ENCODE data around the gene SEZ6L. TPM values are rescaled to one million over a fixed set of nuclear protein-coding genes. Genes with fewer than 3 reads are reported as not detected.

SEZ6L gene
- polyA plus RNA-seq, 1 donor from 2014 or later: 31.9 TPM

DNA sequence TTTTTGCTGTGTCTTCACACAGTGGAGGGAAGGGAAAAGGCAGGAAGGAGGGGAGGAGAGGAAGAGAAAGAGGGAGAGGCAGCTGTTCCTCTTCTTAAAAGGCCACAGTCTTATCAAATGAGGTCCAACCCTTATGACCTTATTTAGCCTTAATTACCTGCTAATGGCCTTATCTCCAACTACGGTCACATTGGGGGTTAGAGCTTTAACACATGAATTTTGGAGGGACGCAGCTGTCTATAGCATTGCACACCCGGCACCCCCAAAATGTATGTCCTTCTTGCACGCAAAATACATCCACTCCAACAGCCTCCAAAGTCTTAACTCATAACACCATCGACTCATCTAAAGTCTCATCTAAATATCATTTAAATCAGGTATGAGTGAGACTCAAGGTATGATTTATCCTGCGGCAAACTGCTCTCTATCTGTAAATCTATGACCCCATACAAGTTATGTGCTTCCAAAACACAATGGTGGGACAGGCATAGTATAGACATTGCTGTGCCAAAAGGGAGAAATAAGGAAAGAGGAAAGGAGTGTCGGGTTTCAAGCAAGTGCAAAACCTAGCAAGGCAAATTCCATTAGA lies 214.8 kb downstream of the SEZ6L start:
- no peaks in the 10 kb centered on the region for H3K9me2 ChIP-seq (ENCODE audit: insufficient read depth, low read length)

DNA sequence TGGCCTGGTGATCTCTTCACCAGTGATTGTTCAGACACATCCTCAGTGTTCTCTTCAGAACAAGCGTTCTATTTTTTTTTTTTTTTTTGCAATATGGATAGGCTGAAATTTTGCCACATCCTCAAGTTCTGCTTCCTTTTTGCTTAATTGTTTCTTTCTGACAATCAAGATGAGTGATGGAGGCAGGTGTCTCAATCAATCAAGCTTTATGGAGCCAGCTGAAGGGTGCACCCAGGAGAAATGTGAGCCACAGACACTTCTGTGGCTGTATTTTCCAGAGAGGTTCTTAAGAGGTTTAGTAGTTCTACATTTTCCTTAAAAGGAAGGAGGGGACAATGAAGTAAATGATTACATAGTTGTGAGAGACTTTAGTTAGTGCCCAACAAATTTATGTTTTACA lies 215.9 kb downstream of the SEZ6L start:
- Histone ChIP-seq H3K9ac (ENCODE audit: low read length) (peak overlapping the region; percentile 18), H3K4me3 (ENCODE audit: low read length) (no peak overlapping the region), H4K20me1 (ENCODE audit: insufficient read depth) (no peaks in the 10 kb centered on the region), H3K9me2 (ENCODE audit: insufficient read depth, low read length) (no peaks in the 10 kb centered on the region), H3F3A (ENCODE audit: insufficient read depth, low read length, poor library complexity, severe bottlenecking) (no peaks in the 10 kb centered on the region), H3K4me2 (ENCODE audit: low read length) (no peak overlapping the region), H3K79me2 (replicated peaks; ENCODE audit: insufficient read depth, low read length) (no peaks in the 10 kb centered on the region), H3K36me3 (ENCODE audit: insufficient read depth, low read length) (no peaks in the 10 kb centered on the region), H3K27ac (ENCODE audit: low read length) (peak overlapping the region; percentile 77), H3K9me3 (ENCODE audit: low read length) (no peaks in the 10 kb centered on the region), H3K27me3 (ENCODE audit: insufficient read depth, low read depth, low read length) (no peaks in the 10 kb centered on the region), H2AFZ (ENCODE audit: low read depth, low read length) (no peak overlapping the region)
- TF ChIP-seq EZH2 (IDR thresholded peaks at IDR 0.05; ENCODE audit: borderline replicate concordance, insufficient read depth, low read length, poor library complexity, severe bottlenecking) (no peak), EP300 (conservative IDR thresholded peaks at IDR 0.05; ENCODE audit: poor library complexity, severe bottlenecking) (peak; percentile 70)

More for the DNA sequence above, 214.8 kb downstream of the SEZ6L start:
- Histone ChIP-seq H3K4me2 (ENCODE audit: low read length) (no peak overlapping the region), H2AFZ (ENCODE audit: low read depth, low read length) (no peak overlapping the region), H3K27ac (ENCODE audit: low read length) (peak overlapping the region; percentile 77), H3K9ac (ENCODE audit: low read length) (no peak overlapping the region), H3K36me3 (ENCODE audit: insufficient read depth, low read length) (peaks cover 9% of the 10 kb centered on the region), H3K27me3 (ENCODE audit: insufficient read depth, low read depth, low read length) (no peaks in the 10 kb centered on the region), H3K9me3 (ENCODE audit: low read length) (no peaks in the 10 kb centered on the region), H3K79me2 (replicated peaks; ENCODE audit: insufficient read depth, low read length) (no peaks in the 10 kb centered on the region), H3F3A (ENCODE audit: insufficient read depth, low read length, poor library complexity, severe bottlenecking) (no peaks in the 10 kb centered on the region), H4K20me1 (ENCODE audit: insufficient read depth) (no peaks in the 10 kb centered on the region), H3K4me3 (ENCODE audit: low read length) (no peak overlapping the region)
- TF ChIP-seq TAF1 (IDR thresholded peaks at IDR 0.05; ENCODE audit: low read depth): no peak
- TF ChIP-seq, protein P1, sequence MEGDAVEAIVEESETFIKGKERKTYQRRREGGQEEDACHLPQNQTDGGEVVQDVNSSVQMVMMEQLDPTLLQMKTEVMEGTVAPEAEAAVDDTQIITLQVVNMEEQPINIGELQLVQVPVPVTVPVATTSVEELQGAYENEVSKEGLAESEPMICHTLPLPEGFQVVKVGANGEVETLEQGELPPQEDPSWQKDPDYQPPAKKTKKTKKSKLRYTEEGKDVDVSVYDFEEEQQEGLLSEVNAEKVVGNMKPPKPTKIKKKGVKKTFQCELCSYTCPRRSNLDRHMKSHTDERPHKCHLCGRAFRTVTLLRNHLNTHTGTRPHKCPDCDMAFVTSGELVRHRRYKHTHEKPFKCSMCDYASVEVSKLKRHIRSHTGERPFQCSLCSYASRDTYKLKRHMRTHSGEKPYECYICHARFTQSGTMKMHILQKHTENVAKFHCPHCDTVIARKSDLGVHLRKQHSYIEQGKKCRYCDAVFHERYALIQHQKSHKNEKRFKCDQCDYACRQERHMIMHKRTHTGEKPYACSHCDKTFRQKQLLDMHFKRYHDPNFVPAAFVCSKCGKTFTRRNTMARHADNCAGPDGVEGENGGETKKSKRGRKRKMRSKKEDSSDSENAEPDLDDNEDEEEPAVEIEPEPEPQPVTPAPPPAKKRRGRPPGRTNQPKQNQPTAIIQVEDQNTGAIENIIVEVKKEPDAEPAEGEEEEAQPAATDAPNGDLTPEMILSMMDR (IDR thresholded peaks at IDR 0.05; ENCODE audit: poor library complexity, severe bottlenecking): no peak
- no peak for TF ChIP-seq EP300 (conservative IDR thresholded peaks at IDR 0.05; ENCODE audit: poor library complexity, severe bottlenecking)
- TF ChIP-seq, protein P2, sequence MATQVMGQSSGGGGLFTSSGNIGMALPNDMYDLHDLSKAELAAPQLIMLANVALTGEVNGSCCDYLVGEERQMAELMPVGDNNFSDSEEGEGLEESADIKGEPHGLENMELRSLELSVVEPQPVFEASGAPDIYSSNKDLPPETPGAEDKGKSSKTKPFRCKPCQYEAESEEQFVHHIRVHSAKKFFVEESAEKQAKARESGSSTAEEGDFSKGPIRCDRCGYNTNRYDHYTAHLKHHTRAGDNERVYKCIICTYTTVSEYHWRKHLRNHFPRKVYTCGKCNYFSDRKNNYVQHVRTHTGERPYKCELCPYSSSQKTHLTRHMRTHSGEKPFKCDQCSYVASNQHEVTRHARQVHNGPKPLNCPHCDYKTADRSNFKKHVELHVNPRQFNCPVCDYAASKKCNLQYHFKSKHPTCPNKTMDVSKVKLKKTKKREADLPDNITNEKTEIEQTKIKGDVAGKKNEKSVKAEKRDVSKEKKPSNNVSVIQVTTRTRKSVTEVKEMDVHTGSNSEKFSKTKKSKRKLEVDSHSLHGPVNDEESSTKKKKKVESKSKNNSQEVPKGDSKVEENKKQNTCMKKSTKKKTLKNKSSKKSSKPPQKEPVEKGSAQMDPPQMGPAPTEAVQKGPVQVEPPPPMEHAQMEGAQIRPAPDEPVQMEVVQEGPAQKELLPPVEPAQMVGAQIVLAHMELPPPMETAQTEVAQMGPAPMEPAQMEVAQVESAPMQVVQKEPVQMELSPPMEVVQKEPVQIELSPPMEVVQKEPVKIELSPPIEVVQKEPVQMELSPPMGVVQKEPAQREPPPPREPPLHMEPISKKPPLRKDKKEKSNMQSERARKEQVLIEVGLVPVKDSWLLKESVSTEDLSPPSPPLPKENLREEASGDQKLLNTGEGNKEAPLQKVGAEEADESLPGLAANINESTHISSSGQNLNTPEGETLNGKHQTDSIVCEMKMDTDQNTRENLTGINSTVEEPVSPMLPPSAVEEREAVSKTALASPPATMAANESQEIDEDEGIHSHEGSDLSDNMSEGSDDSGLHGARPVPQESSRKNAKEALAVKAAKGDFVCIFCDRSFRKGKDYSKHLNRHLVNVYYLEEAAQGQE (IDR thresholded peaks at IDR 0.05; ENCODE audit: borderline replicate concordance): no peak
- no peak for TF ChIP-seq POLR2AphosphoS5 (IDR thresholded peaks at IDR 0.05)
- TF ChIP-seq SMC3 (conservative IDR thresholded peaks at IDR 0.05; ENCODE audit: poor library complexity): no peak
- no peak for TF ChIP-seq MXI1 (conservative IDR thresholded peaks at IDR 0.05; ENCODE audit: poor library complexity, severe bottlenecking)
- TF ChIP-seq RAD21 (conservative IDR thresholded peaks at IDR 0.05): no peak
- no peak for TF ChIP-seq EZH2 (IDR thresholded peaks at IDR 0.05; ENCODE audit: borderline replicate concordance, insufficient read depth, low read length, poor library complexity, severe bottlenecking)

All from neural cell (in vitro differentiated cells).